GM18519 (cell line): Measurements from ENCODE around the gene MRPS26.
A peak's percentile ranks its signal among the peaks of the same experiment; 100 is the strongest.
"Not testable (repeated sequence)": the region's sequence is repeated elsewhere in the genome, so short reads cannot be mapped to it uniquely, and the experiment has no call there.

Source experiments
- ATAC-seq: cut with Tn5 transposase; IDR thresholded peaks from one replicate; pipeline ENCODE4 v1.9.1; 2021; ENCODE audit warnings: mild to moderate bottlenecking, moderate library complexity; ENCODE audit not compliant: unreplicated experiment, low FRiP score

The MRPS26 gene

DNA sequence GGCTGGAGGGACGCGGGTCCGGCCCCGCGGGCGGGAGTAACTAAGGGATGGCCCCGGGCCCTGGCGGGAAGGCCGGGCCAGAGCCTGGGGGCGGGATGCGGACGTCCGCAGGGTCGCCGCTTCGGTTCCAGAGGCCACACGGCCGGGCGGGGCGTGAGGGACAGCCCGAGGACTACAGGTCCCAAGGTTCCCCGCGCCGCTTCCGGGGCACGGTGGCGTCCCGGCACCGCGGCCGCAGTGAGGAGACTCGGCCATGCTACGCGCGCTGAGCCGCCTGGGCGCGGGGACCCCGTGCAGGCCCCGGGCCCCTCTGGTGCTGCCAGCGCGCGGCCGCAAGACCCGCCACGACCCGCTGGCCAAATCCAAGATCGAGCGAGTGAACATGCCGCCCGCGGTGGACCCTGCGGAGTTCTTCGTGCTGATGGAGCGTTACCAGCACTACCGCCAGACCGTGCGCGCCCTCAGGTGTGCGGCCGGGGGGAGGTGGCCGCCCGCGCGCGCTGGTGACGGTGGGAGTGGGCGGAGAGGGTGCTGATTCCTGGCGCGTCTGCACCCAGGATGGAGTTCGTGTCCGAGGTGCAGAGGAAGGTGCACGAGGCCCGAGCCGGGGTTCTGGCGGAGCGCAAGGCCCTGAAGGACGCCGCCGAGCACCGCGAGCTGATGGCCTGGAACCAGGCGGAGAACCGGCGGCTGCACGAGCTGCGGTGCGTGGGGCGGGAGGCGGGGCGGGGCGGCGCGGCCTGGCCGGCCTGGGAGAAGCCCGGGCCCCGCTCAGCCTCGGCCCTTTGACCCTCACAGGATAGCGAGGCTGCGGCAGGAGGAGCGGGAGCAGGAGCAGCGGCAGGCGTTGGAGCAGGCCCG is at the start of gene MRPS26:
Gene MRPS26 (plus strand): TSS at position 237 of the 861 bp plus-strand sequence. CDS start 17 bp downstream, at position 254.
- ATAC-seq = peak; percentile 76

DNA sequence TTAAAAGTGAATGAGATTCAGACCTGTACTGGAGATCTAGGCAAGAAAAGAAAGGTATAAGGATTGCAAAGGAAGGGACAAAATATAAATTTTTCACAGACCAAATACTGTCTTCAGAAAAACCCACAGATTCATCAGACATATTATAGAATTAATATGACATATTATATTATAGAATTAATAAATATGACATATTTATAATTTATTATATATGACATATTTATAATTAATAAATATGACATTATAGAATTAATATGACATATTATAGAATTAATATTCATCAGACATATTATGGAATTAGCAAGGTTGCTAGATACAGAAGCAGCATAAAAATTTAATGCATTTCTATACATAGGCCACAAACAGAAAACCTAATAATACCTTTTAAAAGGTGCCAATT is 47.1 kb upstream of the MRPS26 start:
- ATAC-seq = no peak

DNA sequence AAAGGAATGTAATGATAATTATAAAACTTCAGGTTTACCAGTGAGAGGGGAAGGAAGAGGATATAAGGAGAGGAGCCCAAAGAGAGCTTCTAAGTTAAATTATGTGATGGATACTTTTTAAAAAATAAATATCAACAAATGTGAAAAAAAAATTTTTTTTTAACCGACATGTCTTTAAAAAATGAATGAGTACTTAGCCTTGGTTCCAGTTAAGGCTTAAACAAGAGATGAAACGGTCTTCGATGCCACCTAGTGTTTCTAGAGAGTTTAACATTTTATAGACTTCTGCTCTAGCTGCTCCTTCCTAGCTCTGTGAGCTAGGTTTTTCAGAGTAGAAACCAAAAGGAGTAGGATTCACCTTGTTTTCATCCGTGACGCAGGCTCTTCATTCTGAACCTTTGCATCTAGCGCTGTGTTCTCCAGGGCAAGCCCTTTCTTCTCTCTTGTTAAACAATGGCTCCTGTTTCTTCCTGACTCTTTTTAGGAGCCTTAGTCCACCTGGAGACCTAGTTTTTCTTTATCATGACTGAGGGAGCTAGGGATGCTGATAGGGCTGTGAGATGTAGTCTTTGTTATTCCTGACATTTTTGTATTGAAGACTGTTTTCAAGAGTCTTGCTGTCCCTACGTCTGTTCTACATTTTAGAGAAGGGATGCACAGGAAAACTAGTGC is 44.9 kb upstream of the MRPS26 start:
- ATAC-seq = no peak

DNA sequence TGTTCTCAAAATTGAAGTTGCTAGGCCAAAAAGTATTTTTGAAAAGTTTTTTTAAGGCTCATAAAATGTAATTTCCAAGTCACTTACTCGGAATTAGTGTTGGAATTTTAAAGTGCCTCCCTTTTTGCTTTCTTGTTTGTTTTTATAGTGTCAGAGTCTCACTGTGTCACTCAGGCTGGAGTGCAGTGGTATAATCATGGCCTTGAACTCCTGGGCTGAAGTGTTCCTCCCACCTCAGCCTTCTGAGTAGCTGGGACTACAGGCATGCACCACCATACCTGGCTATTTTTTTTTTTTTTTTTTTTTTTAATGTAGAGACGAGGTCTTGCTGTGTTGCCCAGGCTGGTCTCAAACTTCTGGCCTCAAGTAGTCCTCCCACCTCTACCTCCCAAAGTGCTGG is 42.4 kb upstream of the MRPS26 start:
- ATAC-seq = no peak

DNA sequence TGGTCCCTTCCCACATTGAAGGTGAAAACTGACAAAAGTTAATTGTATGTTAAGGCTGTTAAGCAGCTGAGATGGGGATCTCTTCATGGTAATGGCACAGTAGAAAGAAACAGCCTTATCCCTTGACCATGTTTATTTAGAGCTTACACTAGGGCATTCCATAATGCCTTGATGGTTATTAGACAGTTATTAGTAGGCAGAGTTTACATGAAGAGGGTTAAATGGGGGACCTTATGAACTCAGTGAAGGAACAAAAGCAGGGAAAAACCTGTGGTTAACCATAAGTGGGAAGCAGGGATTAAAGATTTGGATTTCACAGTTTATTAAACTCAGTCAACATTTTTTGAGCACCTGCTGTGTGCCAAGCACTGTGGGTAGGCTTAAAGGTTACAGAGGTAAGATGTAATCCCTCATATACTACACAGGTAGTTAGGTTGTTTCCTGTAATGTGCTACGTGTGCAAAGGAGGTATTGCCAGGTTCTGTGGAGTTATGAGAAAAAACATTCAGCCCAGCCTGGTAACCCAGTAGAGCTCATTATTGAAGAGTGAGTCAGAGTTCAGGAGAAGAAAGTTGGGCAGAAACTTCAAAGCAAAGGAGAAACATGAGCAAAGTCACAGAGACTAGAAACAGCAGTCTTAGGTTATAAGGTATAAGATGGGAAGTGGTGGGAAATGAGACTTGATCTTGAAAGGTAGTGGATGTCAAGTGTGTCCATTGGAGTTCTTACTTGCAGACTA is 34.7 kb upstream of the MRPS26 start:
- no peak for ATAC-seq

DNA sequence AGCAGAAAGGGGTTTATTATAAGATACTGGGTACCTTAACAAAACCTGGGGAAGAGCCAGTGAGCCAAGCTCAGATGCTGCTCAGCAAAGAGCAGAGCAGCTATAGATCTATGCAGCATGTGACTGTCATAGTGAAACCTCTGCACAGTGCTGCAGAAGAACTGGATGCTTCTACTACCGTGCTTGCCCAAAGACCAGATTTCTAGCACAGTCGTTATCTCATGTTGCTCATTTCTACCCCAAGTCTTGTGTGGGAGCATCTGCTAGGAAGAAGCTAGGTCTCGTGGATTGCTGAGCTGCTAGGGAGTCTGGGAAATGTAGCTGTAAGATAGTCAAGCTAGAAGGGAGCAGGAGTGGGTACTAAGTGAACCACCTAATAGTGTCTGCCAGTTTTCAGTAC is 34.1 kb upstream of the MRPS26 start:
- ATAC-seq = no peak

DNA sequence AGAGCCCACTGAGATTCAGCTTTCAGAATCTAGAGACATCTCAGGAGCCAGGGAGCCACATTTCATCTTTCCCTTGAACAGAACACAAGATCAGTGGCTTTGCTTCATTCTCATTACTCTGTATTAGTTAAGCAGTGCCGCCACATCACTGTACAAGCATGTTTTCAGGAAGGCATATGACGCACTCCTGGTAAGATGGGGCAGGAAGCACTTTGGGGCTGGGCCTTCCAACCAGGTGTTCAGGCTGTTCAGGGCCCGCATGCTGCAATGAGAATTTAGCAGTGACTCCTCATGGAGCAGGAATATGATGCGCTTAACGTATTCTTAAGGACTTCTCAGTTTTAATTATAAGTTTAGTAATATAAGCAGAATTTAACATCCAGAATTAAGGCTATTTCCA is 32.1 kb upstream of the MRPS26 start:
- no peak for ATAC-seq

DNA sequence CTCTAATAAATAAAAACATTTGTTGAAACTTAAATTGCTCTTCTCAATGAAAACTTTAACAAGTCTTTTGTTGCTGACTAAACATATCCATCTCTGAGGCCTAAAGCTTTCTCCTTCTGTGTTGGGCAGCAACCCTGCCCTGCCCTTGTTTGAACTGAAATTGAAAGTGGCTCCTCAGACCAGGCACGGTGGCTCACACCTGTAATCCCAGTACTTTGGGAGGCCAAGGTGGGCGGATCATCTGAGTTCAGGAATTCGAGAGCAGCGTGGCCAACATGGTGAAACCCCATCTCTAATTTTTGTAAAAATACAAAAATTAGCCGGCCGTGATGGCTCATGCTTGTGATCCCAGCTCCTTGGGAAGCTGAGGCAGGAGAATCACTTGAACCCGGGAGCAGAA is 31.7 kb upstream of the MRPS26 start:
- no peak for ATAC-seq

DNA sequence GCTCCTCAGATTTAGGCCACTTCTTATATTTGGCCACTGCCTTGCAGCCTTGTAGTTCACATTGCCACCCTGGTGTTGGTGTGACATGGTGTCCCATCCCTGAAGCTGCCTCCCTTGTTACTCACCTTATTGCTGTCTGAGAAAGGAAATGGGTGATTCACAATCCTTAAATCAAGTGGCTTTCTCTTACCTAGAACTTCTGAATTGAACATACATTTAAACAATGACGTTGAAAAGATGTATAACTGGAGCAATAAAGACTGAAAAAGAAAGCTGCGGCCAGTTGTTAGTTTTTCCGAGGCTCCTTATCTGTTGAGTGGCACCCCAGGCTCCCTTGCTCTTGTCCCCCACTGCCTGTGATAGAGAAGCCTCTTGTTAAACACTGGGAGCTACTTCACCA is 31.2 kb upstream of the MRPS26 start:
- no peak for ATAC-seq

DNA sequence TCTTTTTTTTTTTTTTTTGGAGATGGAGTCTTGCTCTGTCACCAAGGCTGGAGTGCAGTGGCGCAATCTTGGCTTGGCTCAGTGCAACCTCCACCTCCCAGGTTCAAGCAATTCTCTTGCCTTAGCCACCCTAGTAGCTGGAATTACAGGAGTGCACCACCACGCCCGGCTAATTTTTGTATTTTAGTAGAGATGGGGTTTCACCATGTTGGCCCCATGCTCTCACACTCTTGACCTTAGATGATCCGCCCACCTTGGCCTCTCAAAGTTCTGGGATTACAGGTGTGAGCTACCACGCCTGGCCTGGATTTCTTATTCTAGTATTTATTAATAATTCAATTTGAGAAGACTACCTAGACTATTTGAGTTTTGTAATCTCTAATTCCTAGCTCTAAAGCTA is 30.6 kb upstream of the MRPS26 start:
- not testable (repeated sequence) for ATAC-seq

DNA sequence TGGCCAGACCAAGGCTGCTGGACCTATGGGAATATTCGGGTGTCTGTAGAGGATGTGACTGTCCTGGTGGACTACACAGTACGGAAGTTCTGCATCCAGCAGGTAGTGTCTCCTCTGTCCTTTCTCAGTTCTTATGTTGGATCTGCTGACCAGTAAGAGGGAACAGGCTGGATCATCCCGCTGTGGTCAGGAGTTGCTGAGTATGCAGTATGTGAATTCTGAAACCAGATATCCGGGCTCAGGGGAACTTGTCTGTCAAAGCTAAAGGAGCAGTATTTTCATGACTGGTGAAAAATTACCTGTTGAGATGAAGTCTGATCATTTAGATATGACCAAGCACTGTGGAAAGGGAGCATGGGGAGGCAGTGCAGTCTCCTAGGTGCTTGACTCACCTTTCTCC is 24.5 kb upstream of the MRPS26 start:
- no peak for ATAC-seq

DNA sequence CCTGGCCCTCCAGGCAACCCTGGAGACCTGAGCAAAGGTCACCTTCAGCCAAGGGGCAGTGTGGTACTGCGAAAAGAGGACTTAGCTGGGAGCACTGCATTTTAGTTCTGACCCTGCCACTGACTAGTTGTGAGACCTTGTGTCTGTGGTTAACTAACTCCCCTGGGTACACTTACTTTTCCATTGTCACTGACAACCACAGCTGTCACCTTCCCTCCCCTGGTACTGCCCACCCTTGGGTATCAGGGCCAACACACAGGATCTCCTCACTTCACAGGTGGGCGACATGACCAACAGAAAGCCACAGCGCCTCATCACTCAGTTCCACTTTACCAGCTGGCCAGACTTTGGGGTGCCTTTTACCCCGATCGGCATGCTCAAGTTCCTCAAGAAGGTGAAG is 24.1 kb upstream of the MRPS26 start:
- no peak for ATAC-seq

DNA sequence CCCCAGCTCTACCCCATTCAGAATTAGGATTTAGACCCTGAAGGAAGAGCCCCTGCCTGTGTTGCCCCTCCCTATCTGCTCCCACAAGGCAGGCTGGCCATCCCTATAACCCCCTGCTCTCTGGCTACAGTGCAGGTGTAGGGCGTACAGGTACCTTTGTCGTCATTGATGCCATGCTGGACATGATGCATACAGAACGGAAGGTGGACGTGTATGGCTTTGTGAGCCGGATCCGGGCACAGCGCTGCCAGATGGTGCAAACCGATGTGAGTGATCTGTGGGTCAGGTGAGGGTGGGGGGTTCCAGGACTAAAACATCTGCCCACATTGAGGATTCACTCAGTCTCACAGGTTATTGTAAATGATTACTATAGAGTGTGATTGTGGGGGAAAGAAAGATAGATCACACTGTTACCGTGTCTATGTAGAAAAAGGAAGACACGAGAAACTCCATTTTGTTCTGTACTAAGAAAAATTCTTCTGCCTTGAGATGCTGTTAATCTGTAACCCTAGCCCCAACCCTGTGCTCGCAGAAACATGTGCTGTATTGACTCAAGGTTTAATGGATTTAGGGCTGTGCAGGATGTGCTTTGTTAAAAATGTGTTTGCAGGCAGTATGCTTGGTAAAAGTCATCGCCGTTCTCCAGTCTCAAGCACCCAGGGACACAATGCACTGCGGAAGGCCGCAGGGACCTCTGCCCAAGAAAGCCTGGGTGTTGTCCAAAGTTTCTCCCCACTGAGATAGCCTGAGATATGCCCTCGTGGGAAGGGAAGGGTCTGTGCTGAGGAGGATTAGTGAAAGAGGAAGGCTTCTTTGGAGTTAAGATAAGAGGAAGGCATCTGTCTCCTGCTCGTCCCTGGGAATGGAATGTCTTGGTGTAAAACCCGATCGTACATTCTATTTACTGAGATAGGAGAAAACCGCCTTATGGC is 23.0 kb upstream of the MRPS26 start:
- ATAC-seq = not testable (repeated sequence)

DNA sequence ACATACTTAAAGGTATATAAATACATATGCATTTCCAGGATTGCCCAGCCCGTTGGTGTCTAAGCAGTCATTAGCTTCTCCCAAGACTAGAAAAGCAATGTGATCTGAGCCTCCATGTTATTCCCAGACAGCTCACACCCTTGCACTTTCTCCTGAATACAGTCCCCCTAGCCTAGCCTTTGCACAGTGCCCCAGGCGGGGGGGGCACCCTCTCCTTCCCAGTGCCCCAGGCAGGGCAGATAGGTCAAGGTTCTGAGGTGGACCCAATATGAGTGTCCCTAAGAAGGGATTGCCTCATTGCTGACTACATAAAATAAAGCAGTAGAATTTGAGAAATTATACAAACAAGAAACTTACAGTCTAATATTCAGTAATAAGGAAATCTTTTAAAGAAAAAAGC is 17.9 kb upstream of the MRPS26 start:
- ATAC-seq = no peak

DNA sequence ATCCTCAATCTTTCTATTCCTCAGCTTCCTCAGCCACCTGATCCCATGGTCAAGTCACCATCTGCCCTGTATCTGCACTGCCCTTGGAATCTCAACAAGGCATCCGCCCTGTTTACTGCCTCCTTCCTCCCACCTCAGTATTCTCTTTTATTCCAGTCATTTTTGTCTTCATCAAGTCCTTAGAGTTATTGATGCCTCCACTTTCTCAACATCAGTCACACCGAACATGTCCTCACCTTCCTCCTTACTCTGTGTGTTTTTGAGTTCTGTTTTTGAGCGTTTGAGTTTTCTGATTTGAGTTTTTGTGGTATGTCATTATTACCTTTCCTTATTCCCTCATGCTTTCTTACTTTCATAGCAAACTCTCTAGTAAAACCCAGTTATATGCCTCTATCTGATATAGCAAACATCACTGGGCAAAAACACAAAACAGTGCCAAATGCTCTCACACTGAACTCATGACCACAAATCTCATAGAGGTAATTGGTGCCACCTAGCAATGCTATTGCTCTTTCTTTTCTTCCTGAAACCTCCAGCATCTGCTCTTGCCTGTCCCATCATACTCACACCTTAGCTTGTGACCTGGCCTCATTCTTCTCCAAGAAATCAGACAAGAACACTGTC is 14.2 kb upstream of the MRPS26 start:
- no peak for ATAC-seq

DNA sequence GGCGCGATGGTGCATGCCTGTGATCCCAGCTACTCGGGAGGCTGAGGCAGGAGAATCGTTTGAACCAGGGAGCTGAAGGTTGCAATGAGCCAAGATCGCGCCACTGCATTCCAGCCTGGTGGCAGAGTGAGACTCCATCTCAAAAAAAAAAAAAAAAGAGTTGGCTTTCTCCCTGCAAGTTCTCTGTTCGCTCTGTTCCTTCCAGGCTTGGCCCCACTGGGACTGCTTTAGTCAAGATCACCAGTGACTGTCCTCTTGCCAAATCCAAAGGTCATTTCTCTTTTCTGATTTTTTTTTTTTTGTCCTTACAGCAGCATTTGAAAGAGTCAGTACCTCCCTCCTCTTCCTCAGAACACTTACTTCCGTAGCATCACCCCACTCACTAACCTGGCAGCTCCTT is 13.2 kb upstream of the MRPS26 start:
- ATAC-seq = no peak

DNA sequence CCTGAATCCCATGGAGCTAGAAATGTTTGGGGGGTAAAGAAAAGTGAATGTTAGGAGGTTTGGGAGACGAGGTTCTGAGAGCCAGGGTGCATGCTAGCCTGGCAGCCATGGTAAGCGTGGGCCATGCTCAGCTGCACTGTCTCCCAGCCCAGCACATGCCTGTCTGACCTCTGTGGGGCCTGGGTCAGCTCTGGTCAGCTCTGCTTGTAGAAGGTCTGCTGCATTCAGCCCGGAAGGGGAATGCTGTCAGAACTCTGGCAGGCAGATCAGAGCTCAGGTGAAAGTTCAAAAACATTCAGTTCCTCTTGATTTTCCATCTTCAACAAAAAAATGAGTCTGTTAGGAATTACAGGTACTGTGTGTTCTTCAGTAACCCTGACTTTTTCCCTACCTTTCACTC is 8.2 kb upstream of the MRPS26 start:
- no peak for ATAC-seq

DNA sequence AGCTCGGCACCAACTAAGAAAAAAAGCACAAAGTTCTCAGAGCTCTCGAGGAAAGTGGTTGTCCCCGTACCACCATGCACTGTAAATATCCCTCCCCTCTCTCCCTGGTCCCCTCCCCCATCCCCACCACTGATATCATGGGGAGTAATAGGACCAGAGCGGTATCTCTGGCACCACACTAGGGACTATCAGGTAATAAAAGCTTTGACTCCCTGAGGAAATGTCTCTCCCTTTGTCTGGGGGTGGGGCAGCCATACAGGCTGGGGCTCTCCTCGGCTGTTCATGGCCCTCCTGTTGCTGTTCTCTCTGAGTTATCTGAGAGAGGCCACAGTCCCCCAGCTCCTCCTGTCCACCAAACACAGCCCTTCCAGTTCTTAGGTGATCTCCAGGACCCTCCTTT is 7.4 kb upstream of the MRPS26 start:
- ATAC-seq = no peak

DNA sequence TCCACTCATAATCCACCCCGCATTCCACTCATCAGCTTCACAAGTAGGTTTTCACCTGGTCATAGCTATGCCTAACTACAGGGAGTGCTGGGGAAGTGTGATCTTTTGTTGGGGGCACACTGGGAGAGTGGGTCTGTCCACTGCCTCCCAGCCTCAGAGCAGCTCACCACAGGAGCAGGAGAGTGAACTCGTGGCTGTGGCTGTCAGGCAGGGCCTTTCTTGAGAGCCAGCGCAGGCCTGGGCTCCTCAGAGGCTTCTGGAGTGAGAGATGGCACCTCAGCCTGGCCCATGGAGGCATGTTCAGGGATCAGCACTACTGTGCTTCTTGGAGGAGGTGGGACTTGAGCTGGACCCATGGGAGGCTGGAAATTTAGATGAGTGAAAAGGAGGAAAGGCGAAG is 6.4 kb upstream of the MRPS26 start:
- no peak for ATAC-seq

DNA sequence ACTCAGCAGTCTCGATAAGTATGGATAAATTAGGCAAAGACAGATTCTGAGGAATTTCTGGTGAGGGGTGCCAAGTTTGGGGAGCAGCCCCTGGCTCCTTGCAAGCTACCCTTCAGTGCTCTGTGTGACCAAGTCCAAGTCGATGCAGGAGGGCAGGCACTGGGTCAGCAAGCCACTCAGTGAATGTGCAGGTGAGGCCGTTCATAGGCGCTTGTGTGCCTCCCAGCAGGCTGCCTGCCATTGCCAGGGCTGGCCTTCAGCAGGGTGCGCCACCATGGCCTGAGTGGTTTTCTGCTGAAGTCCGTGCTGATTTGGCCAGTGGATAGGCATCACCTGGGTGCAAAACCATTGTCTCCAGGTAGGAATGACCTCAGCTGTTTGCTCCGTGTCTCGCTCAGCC is 5.8 kb upstream of the MRPS26 start:
- ATAC-seq = no peak
